ENCODE measurements around the gene TRPM1.

DNA sequence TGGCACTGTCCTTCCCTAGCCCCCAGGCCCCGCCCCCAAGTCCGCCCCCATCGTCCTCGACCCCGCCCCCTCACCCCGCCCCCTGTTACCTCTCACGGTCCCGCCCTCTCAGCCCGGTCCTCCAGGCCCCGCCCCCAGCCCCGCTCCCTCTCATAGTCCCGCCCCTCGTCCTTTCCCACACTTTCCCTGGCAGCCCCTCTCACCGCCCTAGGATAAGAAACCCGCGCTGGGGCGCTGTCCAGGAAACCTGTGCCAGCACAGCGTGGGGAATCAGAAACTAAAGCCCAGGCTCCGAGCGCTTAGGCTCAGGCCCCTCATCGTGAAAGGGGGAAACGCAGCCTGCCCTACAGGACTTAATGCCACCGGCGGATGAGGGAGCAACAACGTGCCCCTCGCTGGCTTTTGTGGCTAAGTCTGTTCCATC is 20.9 kb downstream of the TRPM1 start:
- TF ChIP-seq, protein P1, sequence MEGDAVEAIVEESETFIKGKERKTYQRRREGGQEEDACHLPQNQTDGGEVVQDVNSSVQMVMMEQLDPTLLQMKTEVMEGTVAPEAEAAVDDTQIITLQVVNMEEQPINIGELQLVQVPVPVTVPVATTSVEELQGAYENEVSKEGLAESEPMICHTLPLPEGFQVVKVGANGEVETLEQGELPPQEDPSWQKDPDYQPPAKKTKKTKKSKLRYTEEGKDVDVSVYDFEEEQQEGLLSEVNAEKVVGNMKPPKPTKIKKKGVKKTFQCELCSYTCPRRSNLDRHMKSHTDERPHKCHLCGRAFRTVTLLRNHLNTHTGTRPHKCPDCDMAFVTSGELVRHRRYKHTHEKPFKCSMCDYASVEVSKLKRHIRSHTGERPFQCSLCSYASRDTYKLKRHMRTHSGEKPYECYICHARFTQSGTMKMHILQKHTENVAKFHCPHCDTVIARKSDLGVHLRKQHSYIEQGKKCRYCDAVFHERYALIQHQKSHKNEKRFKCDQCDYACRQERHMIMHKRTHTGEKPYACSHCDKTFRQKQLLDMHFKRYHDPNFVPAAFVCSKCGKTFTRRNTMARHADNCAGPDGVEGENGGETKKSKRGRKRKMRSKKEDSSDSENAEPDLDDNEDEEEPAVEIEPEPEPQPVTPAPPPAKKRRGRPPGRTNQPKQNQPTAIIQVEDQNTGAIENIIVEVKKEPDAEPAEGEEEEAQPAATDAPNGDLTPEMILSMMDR (IDR thresholded peaks at IDR 0.05; ENCODE audit: low read length): no peak
- no peak for TF ChIP-seq EZH2phosphoT487 (IDR thresholded peaks at IDR 0.05; ENCODE audit: low read length)
- TF ChIP-seq EZH2 (optimal IDR thresholded peaks at IDR 0.05; ENCODE audit: low read depth, low read length): no peak
